Hepatocyte (in vitro differentiated cells): ENCODE results near the gene RNF182. TPM values are rescaled to one million over a fixed set of nuclear protein-coding genes. Genes with fewer than 3 reads are reported as not detected.

ENCODE experiments used
- DNase-seq: peaks from one replicate; pipeline ENCODE4 v3.0.0-alpha.2; 2016; ENCODE audit warnings: low spot score
- H2AFZ ChIP-seq: fragments of 200-600 bp; sonication (generic); 2 replicates; pipeline ENCODE4 v1.6.0; 2016; ENCODE audit warnings: antibody characterized with exemption, mild to moderate bottlenecking
- H3K27ac ChIP-seq: fragments of 200-600 bp; sonication (generic); 2 replicates; pipeline ENCODE4 v1.5.1; 2016; ENCODE audit warnings: mild to moderate bottlenecking
- H3K27me3 ChIP-seq: fragments of 200-600 bp; sonication (generic); 2 replicates; pipeline ENCODE4 v1.6.1; 2016
- H3K36me3 ChIP-seq: fragments of 200-600 bp; sonication (generic); replicated peaks from 2 replicates; pipeline ENCODE4 v1.5.1; 2016; ENCODE audit warnings: low read depth; ENCODE audit not compliant: insufficient read depth
- H3K4me1 ChIP-seq: fragments of 200-600 bp; sonication (generic); 2 replicates; pipeline ENCODE4 v1.5.1; 2016; ENCODE audit warnings: mild to moderate bottlenecking, moderate library complexity; ENCODE audit not compliant: insufficient read depth
- H3K4me2 ChIP-seq: fragments of 200-600 bp; sonication (generic); 2 replicates; pipeline ENCODE4 v1.6.0; 2016
- H3K4me3 ChIP-seq: fragments of 200-600 bp; sonication (generic); 2 replicates; pipeline ENCODE4 v1.5.1; 2016; ENCODE audit warnings: mild to moderate bottlenecking
- H3K79me2 ChIP-seq: fragments of 200-600 bp; sonication (generic); 2 replicates; pipeline ENCODE4 v1.6.0; 2017; ENCODE audit warnings: mild to moderate bottlenecking
- H3K9me2 ChIP-seq: fragments of 200-600 bp; sonication (generic); replicated peaks from 2 replicates; pipeline ENCODE4 v1.6.0; 2017; ENCODE audit warnings: mild to moderate bottlenecking; ENCODE audit not compliant: insufficient read depth
- H3K9me3 ChIP-seq: fragments of 200-600 bp; sonication (generic); 2 replicates; pipeline ENCODE4 v1.5.1; 2016; ENCODE audit warnings: low read depth, mild to moderate bottlenecking
- H4K20me1 ChIP-seq: fragments of 200-600 bp; sonication (generic); 2 replicates; pipeline ENCODE4 v1.6.0; 2016; ENCODE audit warnings: mild to moderate bottlenecking; ENCODE audit not compliant: insufficient read depth, poor library complexity, severe bottlenecking
- CTCF ChIP-seq: fragments of 200-600 bp; sonication (generic); IDR thresholded peaks from 2 replicates; pipeline ENCODE4 v1.5.1; 2016; ENCODE audit warnings: antibody characterized with exemption, mild to moderate bottlenecking; ENCODE audit not compliant: poor library complexity
- EZH2 ChIP-seq: fragments of 200-600 bp; sonication (generic); IDR thresholded peaks from 2 replicates; pipeline ENCODE4 v1.6.1; 2016; ENCODE audit warnings: antibody characterized with exemption, mild to moderate bottlenecking, borderline replicate concordance
- EZH2phosphoT487 ChIP-seq: fragments of 200-600 bp; sonication (generic); IDR thresholded peaks from one replicate; pipeline ENCODE4 v1.6.1; 2018; ENCODE audit warnings: antibody characterized with exemption, mild to moderate bottlenecking, low read depth, moderate library complexity; ENCODE audit not compliant: unreplicated experiment, severe bottlenecking
- WGBS: methylation state at CpG from one replicate; pipeline ENCODE4 v1.1.6; 2016; ENCODE audit warnings: low lambda C conversion rate; ENCODE audit errors: missing lambda C conversion rate; 5-methylcytosine and 5-hydroxymethylcytosine counted together
- polyA plus RNA-seq: library from polyadenylated mRNA; unstranded; fragments of >200 nt; fragmentation: Nextera tagmentation; extraction: Ambion mirVana; gene quantifications from 2 replicates; pipeline ENCODE4 v1.2.1, GENCODE V29; 2016
- total RNA-seq: library from RNA; depleted of rRNA; stranded (reverse); fragments of >200 nt; gene quantifications from 2 replicates; pipeline ENCODE4 v1.2.3, GENCODE V29; 2014

RNF182 gene
- total and polyA plus RNA-seq, 2 experiments from 2014 or later = 2.0 TPM; not detected in 1

DNA sequence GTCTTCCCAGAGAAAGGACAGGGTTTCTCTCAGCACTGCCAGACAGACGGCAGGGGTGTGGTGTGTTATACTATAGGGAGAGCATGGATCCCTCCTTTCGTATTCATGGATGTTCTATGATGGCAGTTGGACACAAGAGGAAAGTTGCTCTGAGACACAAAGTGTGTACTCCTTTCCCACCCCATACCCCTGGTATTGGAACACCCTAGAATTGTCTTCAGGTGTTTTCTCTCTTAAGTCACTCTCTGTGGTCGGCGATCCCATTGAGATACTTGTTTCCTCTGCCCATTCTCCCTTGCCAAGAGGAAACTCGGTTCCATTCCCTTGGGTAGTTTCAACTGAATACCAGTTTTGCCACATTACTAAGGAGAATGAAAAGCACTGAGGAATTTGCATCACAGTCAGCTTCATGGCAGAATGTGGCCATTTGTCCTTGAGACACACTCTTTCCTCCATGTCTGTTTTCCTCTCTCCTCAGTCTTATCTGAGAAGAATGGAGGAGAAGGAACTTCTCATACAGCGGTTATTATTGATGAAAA is 53.4 kb downstream of the RNF182 start:
- no peaks in the 10 kb centered on the region for H3K27me3 ChIP-seq
- no peak overlapping the region for H3K4me2 ChIP-seq
- DNase-seq = no peak
- H3K4me3 ChIP-seq = no peak overlapping the region
- H3K9me2 ChIP-seq = no peaks in the 10 kb centered on the region
- 94% methylated on average over 6 of the region's 6 CpGs for WGBS
- no peaks in the 10 kb centered on the region for H3K79me2 ChIP-seq
- no peak for TF ChIP-seq EZH2
- H3K36me3 ChIP-seq = no peaks in the 10 kb centered on the region
- H4K20me1 ChIP-seq = no peaks in the 10 kb centered on the region
- H3K4me1 ChIP-seq = no peaks in the 10 kb centered on the region
- H2AFZ ChIP-seq = no peak overlapping the region
- no peak overlapping the region for H3K27ac ChIP-seq
- no peaks in the 10 kb centered on the region for H3K9me3 ChIP-seq

GRCh38 chr6:13978787-13979186 is 54.0 kb downstream of the RNF182 start:
- Histone ChIP-seq H4K20me1 (no peaks in the 10 kb centered on the region), H3K79me2 (no peaks in the 10 kb centered on the region), H3K4me3 (no peak overlapping the region), H3K36me3 (no peaks in the 10 kb centered on the region), H2AFZ (no peak overlapping the region), H3K9me2 (no peaks in the 10 kb centered on the region), H3K4me1 (no peaks in the 10 kb centered on the region), H3K9me3 (no peaks in the 10 kb centered on the region), H3K27ac (no peak overlapping the region), H3K27me3 (no peaks in the 10 kb centered on the region), H3K4me2 (no peak overlapping the region)
- no peak for TF ChIP-seq CTCF
- TF ChIP-seq EZH2phosphoT487 = no peak
- TF ChIP-seq EZH2 = no peak
- WGBS = 81% methylated on average over 2 of the region's 2 CpGs
- DNase-seq = no peak

DNA sequence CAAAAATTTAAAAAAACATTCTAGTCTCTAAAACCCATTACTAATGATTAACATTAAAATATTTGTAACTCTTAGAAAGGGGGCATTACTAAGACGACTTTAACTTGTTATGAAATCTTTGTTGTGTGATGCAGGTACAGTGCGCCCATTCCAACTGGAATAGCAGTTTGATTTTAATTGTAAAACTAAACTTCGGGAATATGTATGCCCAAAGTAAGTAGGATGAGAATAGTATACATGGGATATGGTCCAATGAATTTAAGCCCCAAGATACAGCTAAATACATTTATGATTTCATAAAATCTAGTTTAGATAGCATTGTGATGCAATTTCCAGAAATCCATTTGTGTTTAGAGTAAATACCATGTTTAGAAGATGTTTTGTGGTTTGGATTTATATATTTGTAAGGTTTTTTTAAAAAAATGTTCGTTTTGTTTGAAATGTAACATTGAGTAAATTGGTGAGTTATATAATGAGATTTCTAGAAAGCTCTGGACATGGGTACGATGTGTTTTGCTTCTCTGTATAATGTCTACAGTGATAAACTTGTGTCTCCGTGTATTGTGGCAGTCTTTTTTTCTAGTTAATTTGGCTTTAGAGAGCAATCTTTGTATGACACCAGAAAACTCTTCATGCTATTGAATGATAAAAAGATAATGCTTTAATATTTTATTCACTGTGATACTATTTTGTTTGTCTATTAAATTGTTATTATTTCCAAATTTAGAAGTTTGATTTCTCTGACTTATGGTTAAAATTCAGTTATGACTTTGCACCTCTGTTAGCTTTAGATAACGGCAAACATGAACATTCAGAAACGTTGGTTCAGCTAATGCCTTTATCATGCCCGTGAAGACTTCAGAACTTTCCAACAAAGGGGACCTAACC is 54.8 kb downstream of the RNF182 start:
- Histone ChIP-seq H3K9me2 (no peaks in the 10 kb centered on the region), H3K27me3 (no peaks in the 10 kb centered on the region), H3K4me3 (no peak overlapping the region), H3K9me3 (no peaks in the 10 kb centered on the region), H3K79me2 (no peaks in the 10 kb centered on the region), H3K4me1 (no peaks in the 10 kb centered on the region), H3K36me3 (no peaks in the 10 kb centered on the region), H3K27ac (no peak overlapping the region), H3K4me2 (no peak overlapping the region), H2AFZ (no peak overlapping the region), H4K20me1 (no peaks in the 10 kb centered on the region)
- 89% methylated on average over 9 of the region's 9 CpGs for WGBS
- TF ChIP-seq EZH2 = no peak
- DNase-seq = no peak

GRCh38 chr6:13980534-13980933 is 55.8 kb downstream of the RNF182 start:
- 66% methylated on average over 4 of the region's 4 CpGs for WGBS
- TF ChIP-seq EZH2phosphoT487 (no peak), CTCF (no peak), EZH2 (no peak)

More at GRCh38 chr6:13980534-13980933, 55.8 kb downstream of the RNF182 start:
- no peaks in the 10 kb centered on the region for H3K4me1 ChIP-seq
- no peaks in the 10 kb centered on the region for H3K79me2 ChIP-seq
- DNase-seq = no peak
- no peaks in the 10 kb centered on the region for H3K9me2 ChIP-seq
- H3K4me3 ChIP-seq = no peak overlapping the region
- H3K27me3 ChIP-seq = no peaks in the 10 kb centered on the region
- H3K4me2 ChIP-seq = no peak overlapping the region
- H3K27ac ChIP-seq = no peak overlapping the region
- H4K20me1 ChIP-seq = no peaks in the 10 kb centered on the region
- no peak overlapping the region for H2AFZ ChIP-seq
- no peaks in the 10 kb centered on the region for H3K36me3 ChIP-seq
- H3K9me3 ChIP-seq = no peaks in the 10 kb centered on the region
